A549 (cell line): Measurements from ENCODE around the gene TNRC18. TPM values are rescaled to one million over a fixed set of nuclear protein-coding genes. Genes with fewer than 3 reads are reported as not detected.
"Not testable (repeated sequence)": the region's sequence is repeated elsewhere in the genome, so short reads cannot be mapped to it uniquely, and the experiment has no call there.

Source experiments
- ATAC-seq, 2 experiments: fragments of 200-7000 bp in 1 of 2; fragments of >200 bp in 1 of 2; cut with Nextera tagmentation in 1 of 2; cut with Tn5 transposase in 1 of 2; 3 replicates each; pipeline versions ENCODE4 v1.8.0 to v1.9.1; 2018 to 2020; ENCODE audit warnings: mild to moderate bottlenecking in 1 of 2, moderate library complexity in 1 of 2
- CTCF ChIA-PET: fragments of 300-600 bp; sonication (Branson Sonifier 250); formaldehyde crosslinking; extraction: SDS; loops from one replicate; lab custom pipeline; 2021; ENCODE audit warnings: antibody characterized with exemption, inconsistent platforms; lab: Yijun Ruan, JAX
- POLR2A ChIA-PET: fragments of 350-600 bp; formaldehyde crosslinking; extraction: SDS; loops from one replicate; lab custom pipeline; 2021; ENCODE audit warnings: antibody characterized with exemption, inconsistent platforms; lab: Yijun Ruan, JAX
- DNase-seq, 2 experiments: peaks; one replicate each; pipeline versions ENCODE4 v3.0.0 to v3.0.0-alpha.2; 2011 to 2016; ENCODE audit warnings: low read depth in 1 of 2, low spot score in 1 of 2
- FAIRE-seq: peaks from 2 replicates; lab custom pipeline; 2011; peaks lifted over from hg19 to GRCh38; lab: Jason Lieb, UNC
- H3K27ac ChIP-seq, 2 experiments: fragments of >200 bp; sonication (Bioruptor Twin); formaldehyde crosslinking; 3 replicates each; pipeline ENCODE4 v1.5.1; 2016 to 2017
- H3K4me1 ChIP-seq: fragments of >200 bp; sonication (Bioruptor Twin); formaldehyde crosslinking; 3 replicates; pipeline ENCODE4 v1.6.1; 2016
- H3K4me2 ChIP-seq: fragments of >200 bp; sonication (Bioruptor Twin); formaldehyde crosslinking; 3 replicates; pipeline ENCODE4 v1.6.1; 2016
- H3K4me3 ChIP-seq: fragments of >200 bp; sonication (Bioruptor Twin); formaldehyde crosslinking; 3 replicates; pipeline ENCODE4 v1.5.1; 2016
- H3K9me3 ChIP-seq: fragments of >200 bp; sonication (Bioruptor Twin); formaldehyde crosslinking; 3 replicates; pipeline ENCODE4 v1.6.1; 2016
- CBX2 ChIP-seq: fragments of 200-600 bp; sonication (generic); IDR thresholded peaks from 2 replicates; pipeline ENCODE4 v1.6.1; 2016; ENCODE audit warnings: low read depth, mild to moderate bottlenecking, borderline replicate concordance
- FOSB ChIP-seq: fragments of 250-450 bp; sonication (Bioruptor Pico); IDR thresholded peaks from 2 replicates; pipeline ENCODE4 v1.5.0; 2020; ENCODE audit warnings: mild to moderate bottlenecking, moderate library complexity
- FOXS1 ChIP-seq: fragments of 250-450 bp; sonication (Bioruptor Pico); IDR thresholded peaks from 2 replicates; pipeline ENCODE4 v1.5.0; 2020; ENCODE audit warnings: mild to moderate bottlenecking, moderate library complexity
- HOXA7 ChIP-seq: fragments of 250-450 bp; sonication (Bioruptor Pico); IDR thresholded peaks from 2 replicates; pipeline ENCODE4 v1.5.0; 2020; ENCODE audit warnings: mild to moderate bottlenecking, moderate library complexity
- HOXB5 ChIP-seq: fragments of 250-450 bp; sonication (Bioruptor Pico); IDR thresholded peaks from 2 replicates; pipeline ENCODE4 v1.5.0; 2020; ENCODE audit warnings: mild to moderate bottlenecking, moderate library complexity
- JUNB ChIP-seq: fragments of >200 bp; sonication (Bioruptor Twin); formaldehyde crosslinking; IDR thresholded peaks from 2 replicates; pipeline ENCODE4 v1.6.1; 2016
- KDM5A ChIP-seq: fragments of 200-600 bp; sonication (generic); IDR thresholded peaks from 2 replicates; pipeline ENCODE4 v1.6.1; 2016; ENCODE audit warnings: antibody characterized with exemption, mild to moderate bottlenecking
- PHF8 ChIP-seq: fragments of 200-600 bp; sonication (generic); IDR thresholded peaks from 2 replicates; pipeline ENCODE4 v1.6.1; 2016; ENCODE audit warnings: low read depth, mild to moderate bottlenecking, antibody characterized with exemption, moderate library complexity, borderline replicate concordance
- SREBF2 ChIP-seq: fragments of 450-650 bp; IDR thresholded peaks from 2 replicates; pipeline ENCODE4 v1.6.1; 2014; ENCODE audit warnings: mild to moderate bottlenecking, moderate library complexity
- ZC3H11A ChIP-seq: fragments of 450-650 bp; IDR thresholded peaks from 2 replicates; pipeline ENCODE4 v1.6.1; 2014; ENCODE audit warnings: antibody characterized with exemption, mild to moderate bottlenecking
- ZFP36 ChIP-seq: fragments of 450-650 bp; IDR thresholded peaks from 2 replicates; pipeline ENCODE4 v1.6.1; 2014; ENCODE audit warnings: borderline replicate concordance; ENCODE audit not compliant: partially characterized antibody
- WGBS: methylation state at CpG from one replicate; pipeline ENCODE4 v1.1.6; 2017; ENCODE audit errors: missing lambda C conversion rate; 5-methylcytosine and 5-hydroxymethylcytosine counted together
- polyA plus RNA-seq, 4 experiments: library from polyadenylated mRNA; depleted of rRNA in 3 of 4; stranded (reverse); fragments of >200 nt; fragmentation: RNase III in 1 of 4; extraction: RNeasy Plus Mini Kit Qiagen cat#74134 plus additional on column Dnase treatment in 1 of 4; gene quantifications; 2 replicates in 3 of 4; 3 replicates in 1 of 4; pipeline ENCODE4 v1.2.3, GENCODE V29; 2011 to 2017
- TF ChIP-seq, protein P1 (sequence below): fragments of 450-650 bp; IDR thresholded peaks from 2 replicates; pipeline ENCODE4 v1.6.1; 2014; ENCODE audit warnings: antibody characterized with exemption
- TF ChIP-seq, protein P2 (sequence below): fragments of 150-350 bp; IDR thresholded peaks from 2 replicates; pipeline ENCODE4 v1.6.1; 2014; ENCODE audit warnings: low read depth, mild to moderate bottlenecking, low read length

The TNRC18 gene
- polyA plus RNA-seq, 2 of the 4 experiments (the other 2 are of a cell fraction), result 15.5 to 39.9 TPM

DNA sequence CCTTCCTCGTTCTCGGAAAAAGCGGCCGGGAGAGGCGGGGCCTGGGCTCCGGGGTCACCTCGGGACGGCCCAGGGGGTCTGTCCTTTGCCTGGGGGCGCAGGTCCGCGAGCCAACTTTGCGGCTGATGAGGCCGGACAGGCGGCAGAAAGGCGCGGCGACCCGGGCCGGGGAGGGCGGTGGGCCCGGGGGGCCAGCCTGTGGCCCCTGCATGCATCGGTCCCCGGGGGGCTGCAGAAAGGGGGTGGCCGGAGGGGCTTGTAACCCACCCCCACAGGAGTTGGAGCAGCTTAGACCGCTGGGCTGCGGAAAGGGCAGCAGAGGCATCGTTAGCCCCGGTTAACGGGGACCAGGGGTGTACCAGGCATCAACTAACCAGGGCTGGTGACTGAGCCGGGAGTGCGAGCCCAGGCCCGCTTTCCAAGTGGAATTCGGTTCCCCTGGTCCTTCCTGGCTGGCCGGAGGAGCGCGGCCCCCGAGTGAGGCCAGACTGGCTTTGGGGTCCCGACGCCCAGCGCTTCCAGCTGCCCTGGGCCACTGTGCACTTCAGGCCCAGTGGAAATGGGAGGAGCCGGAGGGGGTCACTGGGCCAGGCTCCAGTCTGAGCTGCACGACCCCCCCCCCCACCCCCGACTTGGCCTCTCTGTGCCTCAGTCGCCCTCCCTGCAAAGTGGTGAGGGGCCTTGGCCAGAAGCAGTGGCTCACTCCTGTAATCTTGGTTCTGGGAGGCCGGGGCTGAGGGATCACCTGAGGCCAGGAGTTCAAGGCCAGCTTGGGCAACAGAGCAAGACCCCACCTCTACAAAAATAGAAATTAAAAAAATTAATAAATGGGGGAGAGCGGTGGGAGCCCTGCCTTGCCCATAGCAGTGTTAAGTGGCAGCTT, 140.0 kb downstream of the TNRC18 start:
- H3K4me3 ChIP-seq, result peak overlapping the region; percentile 74
- H3K4me1 ChIP-seq, result peaks cover 17% of the 10 kb centered on the region
- TF ChIP-seq PHF8 (0 out of 2 replicates have a peak, but pooled peaks have one; percentile 22), CBX2 (no peak)
- CTCF ChIA-PET, result interaction anchor here (2.7 kb wide), 1 partner anchor 43 kb away, joined by 20 read pairs; no protein-coding TSS in a partner anchor
- peak; percentile 33 to 37 for DNase-seq
- peak overlapping the region; percentile 72 to 96 for H3K27ac ChIP-seq
- POLR2A ChIA-PET, result no interaction called here
- no peaks in the 10 kb centered on the region for H3K9me3 ChIP-seq
- FAIRE-seq, result no peak
- WGBS, result 27% methylated on average over 4 of the region's 46 CpGs
- peak; percentile 46 to 74; a peak in 5 of 6 replicates for ATAC-seq
- H3K4me2 ChIP-seq, result peak overlapping the region; percentile 99

DNA sequence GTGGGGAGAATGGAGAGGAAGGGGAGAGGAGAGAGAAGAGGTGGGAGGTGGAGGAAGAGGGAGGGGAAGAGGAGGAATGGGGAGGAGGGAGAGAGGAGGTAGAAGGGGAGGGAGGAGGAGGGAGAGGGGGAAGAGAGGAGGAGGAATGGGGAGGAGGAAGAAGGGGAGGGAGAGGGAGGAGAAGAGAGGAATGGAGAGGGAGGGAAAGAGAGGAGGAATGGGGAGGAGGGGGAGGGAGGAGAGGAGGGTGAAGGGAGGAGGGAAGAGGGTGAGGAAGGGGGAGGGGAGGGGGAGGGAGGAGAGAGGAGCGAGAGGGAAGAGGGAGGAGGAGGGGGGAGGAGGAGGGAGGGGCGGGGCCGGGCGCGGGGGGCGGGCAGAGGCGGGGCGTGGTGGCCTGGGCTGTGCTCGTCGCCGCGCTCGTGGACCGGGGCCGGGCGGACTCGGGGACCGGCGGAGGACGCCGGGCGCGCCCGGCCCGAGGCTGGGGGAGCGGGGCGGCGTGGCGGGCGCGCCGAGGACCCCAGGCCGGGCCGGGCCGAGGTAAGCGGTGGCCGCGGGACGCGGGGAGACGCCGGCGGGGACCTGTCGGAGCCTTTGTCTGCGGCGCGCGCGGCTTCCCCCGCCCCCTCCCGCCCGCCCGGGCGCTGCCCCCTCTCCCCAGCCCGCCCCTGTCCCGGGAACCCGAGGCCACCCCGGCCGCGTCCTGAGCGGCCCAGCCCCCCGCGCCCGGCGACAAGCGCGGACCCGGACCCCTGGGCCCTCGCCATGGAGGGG, 140.9 kb downstream of the TNRC18 start, which contains the start of gene SLC29A4:
Gene SLC29A4 (plus strand): TSS at position 401 of the 774 bp plus-strand sequence. CDS start 4,874 bp downstream, outside the sequence.
- Histone ChIP-seq H3K27ac (peak within 1 kb of the TSS; percentile 72 to 96), H3K4me2 (peak within 1 kb of the TSS; percentile 99), H3K9me3 (no peaks in the 10 kb centered on the region), H3K4me1 (peaks cover 17% of the 10 kb centered on the region), H3K4me3 (peak within 1 kb of the TSS; percentile 74)
- ChIA-PET POLR2A (no interaction called here), CTCF (no interaction called here)
- DNase-seq (peak in 1 of 2 experiments; percentile 48), FAIRE-seq (no peak), ATAC-seq (peak; percentile 24 to 36; a peak in 5 of 6 replicates)
- WGBS, result no CpG with 5 or more reads among the region's 69 CpGs
- no peak for TF ChIP-seq ZFP36
- TF ChIP-seq JUNB, result no peak
- TF ChIP-seq, protein P1, sequence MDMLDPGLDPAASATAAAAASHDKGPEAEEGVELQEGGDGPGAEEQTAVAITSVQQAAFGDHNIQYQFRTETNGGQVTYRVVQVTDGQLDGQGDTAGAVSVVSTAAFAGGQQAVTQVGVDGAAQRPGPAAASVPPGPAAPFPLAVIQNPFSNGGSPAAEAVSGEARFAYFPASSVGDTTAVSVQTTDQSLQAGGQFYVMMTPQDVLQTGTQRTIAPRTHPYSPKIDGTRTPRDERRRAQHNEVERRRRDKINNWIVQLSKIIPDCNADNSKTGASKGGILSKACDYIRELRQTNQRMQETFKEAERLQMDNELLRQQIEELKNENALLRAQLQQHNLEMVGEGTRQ, result no peak
- TF ChIP-seq, protein P2, sequence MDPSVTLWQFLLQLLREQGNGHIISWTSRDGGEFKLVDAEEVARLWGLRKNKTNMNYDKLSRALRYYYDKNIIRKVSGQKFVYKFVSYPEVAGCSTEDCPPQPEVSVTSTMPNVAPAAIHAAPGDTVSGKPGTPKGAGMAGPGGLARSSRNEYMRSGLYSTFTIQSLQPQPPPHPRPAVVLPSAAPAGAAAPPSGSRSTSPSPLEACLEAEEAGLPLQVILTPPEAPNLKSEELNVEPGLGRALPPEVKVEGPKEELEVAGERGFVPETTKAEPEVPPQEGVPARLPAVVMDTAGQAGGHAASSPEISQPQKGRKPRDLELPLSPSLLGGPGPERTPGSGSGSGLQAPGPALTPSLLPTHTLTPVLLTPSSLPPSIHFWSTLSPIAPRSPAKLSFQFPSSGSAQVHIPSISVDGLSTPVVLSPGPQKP, result no peak
- no peak for TF ChIP-seq HOXB5 (CRISPR knock-in tag)
- no peak for TF ChIP-seq HOXA7 (CRISPR knock-in tag)
- TF ChIP-seq FOSB, result no peak
- TF ChIP-seq ZC3H11A, result no peak

DNA sequence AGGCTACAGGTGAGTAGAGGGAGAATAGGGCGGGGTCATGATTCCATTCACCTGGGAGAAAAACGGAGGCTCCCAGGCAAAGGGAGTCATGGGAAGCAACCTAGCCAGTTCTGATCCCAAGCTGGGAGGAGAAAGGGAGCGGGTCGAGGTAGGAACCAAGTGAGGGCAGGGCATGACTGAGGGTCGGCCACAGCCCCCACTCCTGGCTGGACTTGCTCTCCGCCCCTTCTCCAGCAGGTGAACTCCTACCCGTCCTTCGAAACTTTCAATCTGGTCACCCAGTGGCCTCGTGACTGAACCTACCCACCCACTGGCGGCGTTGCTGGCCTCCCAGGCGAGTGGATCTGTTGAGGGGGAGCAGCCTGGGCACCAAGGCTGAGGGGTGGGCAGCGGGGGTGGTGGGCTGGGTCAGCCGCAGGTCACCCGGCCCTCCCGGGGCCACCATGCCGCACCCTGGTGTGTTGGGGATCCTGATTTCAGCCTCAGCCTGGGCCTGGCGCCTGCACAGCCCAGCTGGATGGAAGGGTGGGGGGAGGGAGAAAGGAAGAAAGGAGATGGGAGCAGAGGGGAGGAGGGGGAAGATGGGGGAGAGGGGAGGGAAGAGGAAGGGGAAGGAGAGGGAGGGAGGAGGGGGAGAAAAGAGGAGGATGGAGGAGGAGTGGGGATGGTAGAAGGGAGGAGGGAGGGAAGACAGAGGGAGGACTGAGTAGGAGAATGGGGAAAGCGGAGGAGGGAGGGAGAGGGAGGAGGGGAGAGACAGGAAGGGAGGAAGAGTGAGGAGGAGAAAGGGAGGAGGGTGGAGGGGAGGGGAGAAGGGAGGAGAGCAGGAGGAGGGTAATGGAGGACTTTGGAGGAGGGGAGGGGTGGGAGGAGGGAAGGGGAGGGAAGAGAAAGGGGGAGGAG, 141.8 kb downstream of the TNRC18 start:
- H3K4me3 ChIP-seq, ATAC-seq, POLR2A ChIA-PET, FAIRE-seq, H3K4me2 ChIP-seq, CTCF ChIA-PET, DNase-seq, H3K9me3 ChIP-seq: not testable (repeated sequence)
- H3K4me1 ChIP-seq, result peaks cover 17% of the 10 kb centered on the region
- peak overlapping the region in 1 of 2 experiments; percentile 96; a peak in 3 of 6 replicates for H3K27ac ChIP-seq
- 62% methylated on average over 14 of the region's 19 CpGs for WGBS

DNA sequence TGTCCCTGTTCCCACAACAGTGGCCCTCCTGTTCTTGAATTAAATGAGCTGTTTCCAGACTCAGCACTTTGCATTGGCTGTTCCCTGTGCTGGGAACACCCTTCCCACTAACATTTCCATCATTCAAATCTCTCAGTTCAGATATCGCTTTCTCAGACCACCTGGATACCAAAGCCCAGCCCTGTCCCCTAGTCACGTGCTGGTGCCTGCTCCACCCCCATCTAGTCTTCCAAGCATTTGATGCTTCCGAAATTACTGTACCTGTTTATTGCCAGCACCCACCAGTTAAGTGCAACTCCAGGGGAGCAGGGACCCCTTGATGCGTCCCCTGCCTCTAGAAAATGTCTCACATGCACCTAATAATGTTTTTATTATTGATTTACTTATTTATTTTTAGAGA, 143.9 kb downstream of the TNRC18 start:
- 76% methylated on average over 4 of the region's 4 CpGs for WGBS
- no peak for DNase-seq
- Histone ChIP-seq H3K4me2 (no peak overlapping the region), H3K27ac (no peak overlapping the region), H3K9me3 (no peaks in the 10 kb centered on the region), H3K4me1 (peaks cover 10% of the 10 kb centered on the region), H3K4me3 (no peak overlapping the region)
- no peak for FAIRE-seq
- ChIA-PET CTCF (interaction anchor here (0.6 to 1.4 kb wide), 4 partner anchors 40 to 151 kb away, joined by 3 to 5 read pairs (median 3); no protein-coding TSS in a partner anchor), POLR2A (interaction anchor here (0.6 kb wide), 2 partner anchors 35 to 245 kb away, joined by 3 to 4 read pairs; no protein-coding TSS in a partner anchor)
- TF ChIP-seq SREBF2 (no peak), FOXS1 (CRISPR knock-in tag) (no peak), KDM5A (no peak)
- ATAC-seq, result no peak
